GM23338 (cell line): ENCODE results near the gene SND1. TPM values are rescaled to one million over a fixed set of nuclear protein-coding genes. Genes with fewer than 3 reads are reported as not detected.

Experiments used
- ATAC-seq: fragments of 200-7000 bp; cut with Tn5 transposase; 3 replicates; pipeline ENCODE4 v1.9.1; 2020
- DNase-seq: peaks from one replicate; pipeline ENCODE4 v3.0.0-alpha.2; 2015; ENCODE audit warnings: low spot score
- H2AFZ ChIP-seq: fragments of 200-600 bp; sonication (generic); 2 replicates; pipeline ENCODE4 v1.8.0; 2016; ENCODE audit warnings: antibody characterized with exemption, mild to moderate bottlenecking, moderate library complexity
- H3F3A ChIP-seq: fragments of 200-600 bp; sonication (generic); replicated peaks from 2 replicates; pipeline ENCODE4 v1.8.0; 2017; ENCODE audit warnings: antibody characterized with exemption, mixed run types, low read depth
- H3K27ac ChIP-seq: fragments of 200-600 bp; sonication (generic); 2 replicates; pipeline ENCODE4 v1.6.1; 2016; ENCODE audit warnings: low read depth
- H3K27me3 ChIP-seq: fragments of 200-600 bp; sonication (generic); 2 replicates; pipeline ENCODE4 v1.8.0; 2016; ENCODE audit warnings: mild to moderate bottlenecking, mixed run types, moderate library complexity; ENCODE audit not compliant: insufficient read depth
- H3K36me3 ChIP-seq: fragments of 200-600 bp; sonication (generic); 2 replicates; pipeline ENCODE4 v1.8.0; 2016; ENCODE audit warnings: mild to moderate bottlenecking; ENCODE audit not compliant: insufficient read depth
- H3K4me1 ChIP-seq: fragments of 200-600 bp; sonication (generic); 2 replicates; pipeline ENCODE4 v1.8.0; 2016; ENCODE audit warnings: mild to moderate bottlenecking, moderate library complexity; ENCODE audit not compliant: insufficient read depth
- H3K4me2 ChIP-seq: fragments of 200-600 bp; sonication (generic); 2 replicates; pipeline ENCODE4 v1.7.1; 2017; ENCODE audit warnings: mixed run types
- H3K4me3 ChIP-seq: fragments of 200-600 bp; sonication (generic); 2 replicates; pipeline ENCODE4 v1.6.1; 2016; ENCODE audit warnings: mixed run types
- H3K79me2 ChIP-seq: fragments of 200-600 bp; sonication (generic); replicated peaks from 2 replicates; pipeline ENCODE4 v1.8.0; 2017; ENCODE audit warnings: mild to moderate bottlenecking; ENCODE audit not compliant: insufficient read depth
- H3K9me2 ChIP-seq: fragments of 200-600 bp; sonication (generic); 2 replicates; pipeline ENCODE4 v1.8.0; 2017; ENCODE audit not compliant: insufficient read depth
- H4K20me1 ChIP-seq: fragments of 200-600 bp; sonication (generic); replicated peaks from 2 replicates; pipeline ENCODE4 v1.8.0; 2017; ENCODE audit warnings: mild to moderate bottlenecking; ENCODE audit not compliant: insufficient read depth
- H3K27ac Mint-ChIP-seq: 2 replicates; pipeline ENCODE4 v1.8.0; 2020; ENCODE audit warnings: inconsistent platforms, mild to moderate bottlenecking, moderate library complexity, mixed read lengths
- H3K27me3 Mint-ChIP-seq: 3 replicates; pipeline ENCODE4 v1.8.0; 2022; ENCODE audit warnings: low read depth, mild to moderate bottlenecking, moderate library complexity, mixed read lengths, inconsistent platforms; ENCODE audit not compliant: insufficient read depth, poor library complexity
- H3K36me3 Mint-ChIP-seq: 3 replicates; pipeline ENCODE4 v1.8.0; 2021; ENCODE audit warnings: low read depth, mild to moderate bottlenecking, inconsistent platforms, moderate library complexity, mixed read lengths
- H3K4me1 Mint-ChIP-seq: 3 replicates; pipeline ENCODE4 v1.8.0; 2020; ENCODE audit warnings: mild to moderate bottlenecking, inconsistent platforms, mixed read lengths
- H3K4me3 Mint-ChIP-seq: 3 replicates; pipeline ENCODE4 v1.8.0; 2021; ENCODE audit warnings: moderate library complexity, mild to moderate bottlenecking, inconsistent platforms, mixed read lengths
- H3K9me3 Mint-ChIP-seq: 3 replicates; pipeline ENCODE4 v1.8.0; 2020; ENCODE audit warnings: moderate library complexity, mild to moderate bottlenecking, inconsistent platforms, mixed read lengths
- CREB1 ChIP-seq: fragments of 250-450 bp; sonication (Bioruptor Pico); IDR thresholded peaks from 2 replicates; pipeline ENCODE4 v1.5.0; 2020; ENCODE audit warnings: low read depth, mild to moderate bottlenecking, moderate library complexity
- CTCF ChIP-seq, 2 experiments: fragments of 200-600 bp in 1 of 2; sonication (generic) in 1 of 2; conservative IDR thresholded peaks; 2 replicates each; pipeline versions ENCODE4 v1.5.1 to v1.6.1; 2016 to 2017; ENCODE audit warnings: antibody characterized with exemption in 2 of 2, low read depth in 2 of 2, mild to moderate bottlenecking in 2 of 2, moderate library complexity in 1 of 2
- ETS1 ChIP-seq: IDR thresholded peaks from 2 replicates; pipeline ENCODE4 v1.6.1; 2016; ENCODE audit warnings: antibody characterized with exemption
- EZH2 ChIP-seq: fragments of 200-600 bp; sonication (generic); IDR thresholded peaks from one replicate; pipeline ENCODE4 v1.8.0; 2017; ENCODE audit warnings: antibody characterized with exemption, mild to moderate bottlenecking, low read depth; ENCODE audit not compliant: unreplicated experiment
- EZH2phosphoT487 ChIP-seq: fragments of 200-600 bp; sonication (generic); IDR thresholded peaks from one replicate; pipeline ENCODE4 v1.8.1; 2018; ENCODE audit warnings: antibody characterized with exemption; ENCODE audit not compliant: unreplicated experiment
- JUNB ChIP-seq: IDR thresholded peaks from one replicate; pipeline ENCODE4 v1.6.1; 2016; ENCODE audit warnings: antibody characterized with exemption; ENCODE audit not compliant: unreplicated experiment
- NANOG ChIP-seq: IDR thresholded peaks from 2 replicates; pipeline ENCODE4 v1.6.1; 2016; ENCODE audit warnings: antibody characterized with exemption, borderline replicate concordance
- POLR2AphosphoS5 ChIP-seq: IDR thresholded peaks from 2 replicates; pipeline ENCODE4 v1.6.1; 2016; ENCODE audit warnings: antibody characterized with exemption, low read depth
- REST ChIP-seq: IDR thresholded peaks from one replicate; pipeline ENCODE4 v1.6.1; 2018; ENCODE audit warnings: antibody characterized with exemption; ENCODE audit not compliant: unreplicated experiment
- STAT1 ChIP-seq: IDR thresholded peaks from one replicate; pipeline ENCODE4 v1.6.1; 2016; ENCODE audit warnings: antibody characterized with exemption; ENCODE audit not compliant: unreplicated experiment
- ZNF114 ChIP-seq: fragments of 250-450 bp; sonication (Bioruptor Pico); IDR thresholded peaks from 2 replicates; pipeline ENCODE4 v1.5.0; 2020; ENCODE audit warnings: mild to moderate bottlenecking, moderate library complexity
- ZNF331 ChIP-seq: fragments of 250-450 bp; sonication (Bioruptor Pico); IDR thresholded peaks from 2 replicates; pipeline ENCODE4 v1.5.0; 2020; ENCODE audit warnings: low read depth, mild to moderate bottlenecking, moderate library complexity
- polyA plus RNA-seq: library from polyadenylated mRNA; unstranded; fragments of >200 nt; fragmentation: Nextera tagmentation; extraction: Ambion mirVana; gene quantifications from 2 replicates; pipeline ENCODE4 v1.2.1, GENCODE V29; 2016
- total RNA-seq: library from RNA; depleted of rRNA; stranded (reverse); fragments of >200 nt; shearing (Covaris generic); gene quantifications from 2 replicates; pipeline ENCODE4 v1.2.3, GENCODE V29; 2014
- TF ChIP-seq, protein P1 (sequence below): fragments of 250-450 bp; sonication (Bioruptor Pico); IDR thresholded peaks from 2 replicates; pipeline ENCODE4 v1.5.0; 2020; ENCODE audit warnings: mild to moderate bottlenecking, moderate library complexity

Gene SND1
- total and polyA plus RNA-seq, 2 experiments from 2014 or later = 107 to 254 TPM

DNA sequence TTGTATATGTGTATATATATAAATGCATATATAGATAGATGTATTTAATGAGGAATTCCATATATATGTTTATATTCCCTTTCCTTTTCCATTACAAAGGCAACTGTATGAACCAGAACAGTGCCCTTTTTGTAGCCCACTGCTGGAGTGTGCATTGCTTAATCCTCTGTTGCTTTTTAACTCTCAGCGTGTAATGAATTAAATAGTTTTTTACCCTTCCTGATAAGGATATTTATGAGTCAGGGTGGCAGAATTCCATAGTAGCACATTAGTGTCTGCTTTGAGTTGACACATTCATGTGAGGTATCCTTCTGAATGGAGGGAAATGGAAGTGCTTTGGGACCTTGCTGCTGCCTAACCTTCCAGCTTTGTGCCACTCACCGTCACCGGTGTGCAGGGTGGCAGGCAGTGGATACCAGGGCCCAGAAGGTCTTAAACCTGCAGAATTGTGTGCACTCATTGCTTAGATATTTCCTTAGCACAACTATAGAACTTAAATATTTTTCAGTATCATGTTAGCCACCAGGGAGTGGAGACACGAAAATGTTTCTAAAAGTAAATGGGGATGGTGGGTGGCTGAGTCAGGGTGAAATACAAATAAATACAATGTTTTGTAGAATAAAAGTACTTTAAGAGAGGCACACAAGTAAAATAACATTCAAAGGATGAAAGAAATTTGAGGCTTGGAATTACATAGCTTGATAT, 117.9 kb downstream of the SND1 start:
- 0 out of 2 replicates have a peak, but pooled peaks cover 3% of the 10 kb centered on the region for H3K9me2 ChIP-seq
- peak overlapping the region; percentile 49; the same call in 1 of the 2 replicates for H3K27ac Mint-ChIP-seq
- H3K36me3 Mint-ChIP-seq = peaks cover 5% of the 10 kb centered on the region; the same call in 2 of the 3 replicates
- no peaks in the 10 kb centered on the region; the same call in 2 of the 3 replicates for H3K9me3 Mint-ChIP-seq
- no peak overlapping the region for H2AFZ ChIP-seq
- peaks cover 38% of the 10 kb centered on the region for H4K20me1 ChIP-seq
- H3K4me2 ChIP-seq = no peak overlapping the region
- peaks cover 88% of the 10 kb centered on the region for H3K79me2 ChIP-seq
- DNase-seq (no peak), ATAC-seq (no peak)
- H3K4me1 ChIP-seq = peaks cover 23% of the 10 kb centered on the region
- 0 out of 2 replicates have a peak, but pooled peaks cover 6% of the 10 kb centered on the region for H3K36me3 ChIP-seq
- H3K27ac ChIP-seq = no peak overlapping the region
- peaks cover 31% of the 10 kb centered on the region for H3K4me1 Mint-ChIP-seq
- no peaks in the 10 kb centered on the region for H3K27me3 ChIP-seq
- no peak overlapping the region for H3K4me3 ChIP-seq
- H3K4me3 Mint-ChIP-seq = no peak overlapping the region
- H3K27me3 Mint-ChIP-seq = peaks cover 3% of the 10 kb centered on the region
- no peaks in the 10 kb centered on the region for H3F3A ChIP-seq
- no peak for TF ChIP-seq CTCF (conservative IDR thresholded peaks at IDR 0.05; ENCODE audit: low read depth in 2 of 2)
- no peak for TF ChIP-seq REST
- TF ChIP-seq, protein P1, sequence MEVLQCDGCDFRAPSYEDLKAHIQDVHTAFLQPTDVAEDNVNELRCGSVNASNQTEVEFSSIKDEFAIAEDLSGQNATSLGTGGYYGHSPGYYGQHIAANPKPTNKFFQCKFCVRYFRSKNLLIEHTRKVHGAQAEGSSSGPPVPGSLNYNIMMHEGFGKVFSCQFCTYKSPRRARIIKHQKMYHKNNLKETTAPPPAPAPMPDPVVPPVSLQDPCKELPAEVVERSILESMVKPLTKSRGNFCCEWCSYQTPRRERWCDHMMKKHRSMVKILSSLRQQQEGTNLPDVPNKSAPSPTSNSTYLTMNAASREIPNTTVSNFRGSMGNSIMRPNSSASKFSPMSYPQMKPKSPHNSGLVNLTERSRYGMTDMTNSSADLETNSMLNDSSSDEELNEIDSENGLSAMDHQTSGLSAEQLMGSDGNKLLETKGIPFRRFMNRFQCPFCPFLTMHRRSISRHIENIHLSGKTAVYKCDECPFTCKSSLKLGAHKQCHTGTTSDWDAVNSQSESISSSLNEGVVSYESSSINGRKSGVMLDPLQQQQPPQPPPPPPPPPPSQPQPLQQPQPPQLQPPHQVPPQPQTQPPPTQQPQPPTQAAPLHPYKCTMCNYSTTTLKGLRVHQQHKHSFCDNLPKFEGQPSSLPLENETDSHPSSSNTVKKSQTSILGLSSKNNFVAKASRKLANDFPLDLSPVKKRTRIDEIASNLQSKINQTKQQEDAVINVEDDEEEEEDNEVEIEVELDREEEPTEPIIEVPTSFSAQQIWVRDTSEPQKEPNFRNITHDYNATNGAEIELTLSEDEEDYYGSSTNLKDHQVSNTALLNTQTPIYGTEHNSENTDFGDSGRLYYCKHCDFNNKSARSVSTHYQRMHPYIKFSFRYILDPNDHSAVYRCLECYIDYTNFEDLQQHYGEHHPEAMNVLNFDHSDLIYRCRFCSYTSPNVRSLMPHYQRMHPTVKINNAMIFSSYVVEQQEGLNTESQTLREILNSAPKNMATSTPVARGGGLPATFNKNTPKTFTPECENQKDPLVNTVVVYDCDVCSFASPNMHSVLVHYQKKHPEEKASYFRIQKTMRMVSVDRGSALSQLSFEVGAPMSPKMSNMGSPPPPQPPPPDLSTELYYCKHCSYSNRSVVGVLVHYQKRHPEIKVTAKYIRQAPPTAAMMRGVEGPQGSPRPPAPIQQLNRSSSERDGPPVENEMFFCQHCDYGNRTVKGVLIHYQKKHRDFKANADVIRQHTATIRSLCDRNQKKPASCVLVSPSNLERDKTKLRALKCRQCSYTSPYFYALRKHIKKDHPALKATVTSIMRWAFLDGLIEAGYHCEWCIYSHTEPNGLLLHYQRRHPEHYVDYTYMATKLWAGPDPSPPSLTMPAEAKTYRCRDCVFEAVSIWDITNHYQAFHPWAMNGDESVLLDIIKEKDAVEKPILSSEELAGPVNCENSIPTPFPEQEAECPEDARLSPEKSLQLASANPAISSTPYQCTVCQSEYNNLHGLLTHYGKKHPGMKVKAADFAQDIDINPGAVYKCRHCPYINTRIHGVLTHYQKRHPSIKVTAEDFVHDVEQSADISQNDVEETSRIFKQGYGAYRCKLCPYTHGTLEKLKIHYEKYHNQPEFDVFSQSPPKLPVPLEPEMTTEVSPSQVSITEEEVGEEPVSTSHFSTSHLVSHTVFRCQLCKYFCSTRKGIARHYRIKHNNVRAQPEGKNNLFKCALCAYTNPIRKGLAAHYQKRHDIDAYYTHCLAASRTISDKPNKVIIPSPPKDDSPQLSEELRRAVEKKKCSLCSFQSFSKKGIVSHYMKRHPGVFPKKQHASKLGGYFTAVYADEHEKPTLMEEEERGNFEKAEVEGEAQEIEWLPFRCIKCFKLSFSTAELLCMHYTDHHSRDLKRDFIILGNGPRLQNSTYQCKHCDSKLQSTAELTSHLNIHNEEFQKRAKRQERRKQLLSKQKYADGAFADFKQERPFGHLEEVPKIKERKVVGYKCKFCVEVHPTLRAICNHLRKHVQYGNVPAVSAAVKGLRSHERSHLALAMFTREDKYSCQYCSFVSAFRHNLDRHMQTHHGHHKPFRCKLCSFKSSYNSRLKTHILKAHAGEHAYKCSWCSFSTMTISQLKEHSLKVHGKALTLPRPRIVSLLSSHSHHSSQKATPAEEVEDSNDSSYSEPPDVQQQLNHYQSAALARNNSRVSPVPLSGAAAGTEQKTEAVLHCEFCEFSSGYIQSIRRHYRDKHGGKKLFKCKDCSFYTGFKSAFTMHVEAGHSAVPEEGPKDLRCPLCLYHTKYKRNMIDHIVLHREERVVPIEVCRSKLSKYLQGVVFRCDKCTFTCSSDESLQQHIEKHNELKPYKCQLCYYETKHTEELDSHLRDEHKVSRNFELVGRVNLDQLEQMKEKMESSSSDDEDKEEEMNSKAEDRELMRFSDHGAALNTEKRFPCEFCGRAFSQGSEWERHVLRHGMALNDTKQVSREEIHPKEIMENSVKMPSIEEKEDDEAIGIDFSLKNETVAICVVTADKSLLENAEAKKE = no peak
- TF ChIP-seq EZH2phosphoT487 = no peak
- TF ChIP-seq JUNB = no peak
- no peak for TF ChIP-seq STAT1
- TF ChIP-seq POLR2AphosphoS5 = no peak
- TF ChIP-seq ZNF114 (CRISPR knock-in tag) = no peak
- TF ChIP-seq CREB1 = no peak
- TF ChIP-seq NANOG = no peak
- TF ChIP-seq ETS1 = no peak
- TF ChIP-seq EZH2 = no peak
- no peak for TF ChIP-seq ZNF331 (CRISPR knock-in tag)
